ENCODE data around the gene INTS15. TPM values are rescaled to one million over a fixed set of nuclear protein-coding genes. Genes with fewer than 3 reads are reported as not detected.

INTS15 gene
- total and polyA plus RNA-seq, 9 of the 15 experiments (the other 6 are each of a cell fraction or from before 2014, with no cell fraction given) = 0.52 to 28.9 (median 11.6) TPM

DNA sequence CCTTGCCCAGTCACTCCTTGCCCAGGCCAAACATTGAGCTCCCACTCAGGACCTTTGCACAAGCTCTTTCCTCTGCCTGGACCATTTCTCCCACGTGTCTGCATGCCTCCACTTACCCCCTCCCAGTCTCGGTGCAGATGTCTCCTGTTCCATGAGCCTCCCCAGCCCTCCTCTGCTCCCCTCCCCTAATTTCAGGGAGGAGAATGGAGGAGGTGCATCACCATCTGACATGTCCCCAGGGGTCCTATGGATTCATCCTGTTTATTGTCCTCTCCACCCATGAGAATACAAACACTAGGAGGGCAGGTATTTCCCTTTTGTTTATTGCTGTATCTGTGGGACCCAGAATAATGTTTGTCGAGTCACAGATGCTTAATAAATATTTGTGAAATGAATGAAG is 29.9 kb upstream of the INTS15 start:
- CTCF ChIA-PET (ENCODE audit: low intra/inter-chr PET ratio) = interaction anchor here (0.7 kb wide), 1 partner anchor 44 kb away, joined by 4 read pairs; no protein-coding TSS in a partner anchor
- H3K4me3 ChIP-seq = no peak overlapping the region
- POLR2A ChIA-PET = no interaction called here
- TF ChIP-seq SMARCC2 (IDR thresholded peaks at IDR 0.05; ENCODE audit: low read depth) (no peak), ZNF239 (CRISPR knock-in tag; IDR thresholded peaks at IDR 0.05) (no peak), ZNF785 (CRISPR knock-in tag; IDR thresholded peaks at IDR 0.05) (no peak), KAT8 (IDR thresholded peaks at IDR 0.05; ENCODE audit: low read depth) (no peak), KDM2B (CRISPR knock-in tag; IDR thresholded peaks at IDR 0.05) (no peak), ZNF507 (tag; conservative IDR thresholded peaks at IDR 0.05) (no peak), ZSCAN32 (CRISPR knock-in tag; IDR thresholded peaks at IDR 0.05) (no peak), ZNF311 (CRISPR knock-in tag; IDR thresholded peaks at IDR 0.05) (no peak), MECOM (CRISPR knock-in tag; IDR thresholded peaks at IDR 0.05) (no peak), POLR2H (tag; IDR thresholded peaks at IDR 0.05; ENCODE audit: low read depth) (no peak), BMI1 (IDR thresholded peaks at IDR 0.05; ENCODE audit: low read length) (no peak), ZNF695 (CRISPR knock-in tag; IDR thresholded peaks at IDR 0.05) (no peak)
- TF ChIP-seq, protein P1, sequence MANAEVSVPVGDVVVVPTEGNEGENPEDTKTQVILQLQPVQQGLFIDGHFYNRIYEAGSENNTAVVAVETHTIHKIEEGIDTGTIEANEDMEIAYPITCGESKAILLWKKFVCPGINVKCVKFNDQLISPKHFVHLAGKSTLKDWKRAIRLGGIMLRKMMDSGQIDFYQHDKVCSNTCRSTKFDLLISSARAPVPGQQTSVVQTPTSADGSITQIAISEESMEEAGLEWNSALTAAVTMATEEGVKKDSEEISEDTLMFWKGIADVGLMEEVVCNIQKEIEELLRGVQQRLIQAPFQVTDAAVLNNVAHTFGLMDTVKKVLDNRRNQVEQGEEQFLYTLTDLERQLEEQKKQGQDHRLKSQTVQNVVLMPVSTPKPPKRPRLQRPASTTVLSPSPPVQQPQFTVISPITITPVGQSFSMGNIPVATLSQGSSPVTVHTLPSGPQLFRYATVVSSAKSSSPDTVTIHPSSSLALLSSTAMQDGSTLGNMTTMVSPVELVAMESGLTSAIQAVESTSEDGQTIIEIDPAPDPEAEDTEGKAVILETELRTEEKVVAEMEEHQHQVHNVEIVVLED (CRISPR knock-in tag; IDR thresholded peaks at IDR 0.05) = no peak
- TF ChIP-seq, protein P2, sequence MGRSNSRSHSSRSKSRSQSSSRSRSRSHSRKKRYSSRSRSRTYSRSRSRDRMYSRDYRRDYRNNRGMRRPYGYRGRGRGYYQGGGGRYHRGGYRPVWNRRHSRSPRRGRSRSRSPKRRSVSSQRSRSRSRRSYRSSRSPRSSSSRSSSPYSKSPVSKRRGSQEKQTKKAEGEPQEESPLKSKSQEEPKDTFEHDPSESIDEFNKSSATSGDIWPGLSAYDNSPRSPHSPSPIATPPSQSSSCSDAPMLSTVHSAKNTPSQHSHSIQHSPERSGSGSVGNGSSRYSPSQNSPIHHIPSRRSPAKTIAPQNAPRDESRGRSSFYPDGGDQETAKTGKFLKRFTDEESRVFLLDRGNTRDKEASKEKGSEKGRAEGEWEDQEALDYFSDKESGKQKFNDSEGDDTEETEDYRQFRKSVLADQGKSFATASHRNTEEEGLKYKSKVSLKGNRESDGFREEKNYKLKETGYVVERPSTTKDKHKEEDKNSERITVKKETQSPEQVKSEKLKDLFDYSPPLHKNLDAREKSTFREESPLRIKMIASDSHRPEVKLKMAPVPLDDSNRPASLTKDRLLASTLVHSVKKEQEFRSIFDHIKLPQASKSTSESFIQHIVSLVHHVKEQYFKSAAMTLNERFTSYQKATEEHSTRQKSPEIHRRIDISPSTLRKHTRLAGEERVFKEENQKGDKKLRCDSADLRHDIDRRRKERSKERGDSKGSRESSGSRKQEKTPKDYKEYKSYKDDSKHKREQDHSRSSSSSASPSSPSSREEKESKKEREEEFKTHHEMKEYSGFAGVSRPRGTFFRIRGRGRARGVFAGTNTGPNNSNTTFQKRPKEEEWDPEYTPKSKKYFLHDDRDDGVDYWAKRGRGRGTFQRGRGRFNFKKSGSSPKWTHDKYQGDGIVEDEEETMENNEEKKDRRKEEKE (IDR thresholded peaks at IDR 0.05; ENCODE audit: borderline replicate concordance in 1 of 2, control insufficient read depth in 1 of 2, low read depth in 2 of 2, low read length in 1 of 2) = no peak
- TF ChIP-seq, protein P3, sequence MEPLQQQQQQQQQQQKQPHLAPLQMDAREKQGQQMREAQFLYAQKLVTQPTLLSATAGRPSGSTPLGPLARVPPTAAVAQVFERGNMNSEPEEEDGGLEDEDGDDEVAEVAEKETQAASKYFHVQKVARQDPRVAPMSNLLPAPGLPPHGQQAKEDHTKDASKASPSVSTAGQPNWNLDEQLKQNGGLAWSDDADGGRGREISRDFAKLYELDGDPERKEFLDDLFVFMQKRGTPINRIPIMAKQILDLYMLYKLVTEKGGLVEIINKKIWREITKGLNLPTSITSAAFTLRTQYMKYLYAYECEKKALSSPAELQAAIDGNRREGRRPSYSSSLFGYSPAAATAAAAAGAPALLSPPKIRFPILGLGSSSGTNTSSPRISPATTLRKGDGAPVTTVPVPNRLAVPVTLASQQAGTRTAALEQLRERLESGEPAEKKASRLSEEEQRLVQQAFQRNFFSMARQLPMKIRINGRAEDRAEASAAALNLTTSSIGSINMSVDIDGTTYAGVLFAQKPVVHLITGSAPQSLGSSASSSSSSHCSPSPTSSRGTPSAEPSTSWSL (CRISPR knock-in tag; IDR thresholded peaks at IDR 0.05; ENCODE audit: borderline replicate concordance) = no peak
- TF ChIP-seq, protein P4, sequence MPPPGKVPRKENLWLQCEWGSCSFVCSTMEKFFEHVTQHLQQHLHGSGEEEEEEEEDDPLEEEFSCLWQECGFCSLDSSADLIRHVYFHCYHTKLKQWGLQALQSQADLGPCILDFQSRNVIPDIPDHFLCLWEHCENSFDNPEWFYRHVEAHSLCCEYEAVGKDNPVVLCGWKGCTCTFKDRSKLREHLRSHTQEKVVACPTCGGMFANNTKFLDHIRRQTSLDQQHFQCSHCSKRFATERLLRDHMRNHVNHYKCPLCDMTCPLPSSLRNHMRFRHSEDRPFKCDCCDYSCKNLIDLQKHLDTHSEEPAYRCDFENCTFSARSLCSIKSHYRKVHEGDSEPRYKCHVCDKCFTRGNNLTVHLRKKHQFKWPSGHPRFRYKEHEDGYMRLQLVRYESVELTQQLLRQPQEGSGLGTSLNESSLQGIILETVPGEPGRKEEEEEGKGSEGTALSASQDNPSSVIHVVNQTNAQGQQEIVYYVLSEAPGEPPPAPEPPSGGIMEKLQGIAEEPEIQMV (tag; conservative IDR thresholded peaks at IDR 0.05; ENCODE audit: low read depth) = no peak

More for the DNA sequence above, 29.9 kb upstream of the INTS15 start:
- Histone ChIP-seq H3K9me1 (ENCODE audit: control insufficient read depth, insufficient read depth, low read length) (no peaks in the 10 kb centered on the region), H3K27me3 (ENCODE audit: control insufficient read depth in 2 of 2, insufficient read depth in 2 of 2, low read length in 2 of 2) (peaks cover 13 to 33% of the 10 kb centered on the region in 2 experiments; a peak in 4 of 5 replicates), H4K20me1 (replicated peaks; ENCODE audit: control insufficient read depth, insufficient read depth, low read length) (no peaks in the 10 kb centered on the region), H3K27ac (ENCODE audit: extremely low read depth, low read depth, low read length) (no peak overlapping the region), H2AFZ (ENCODE audit: low read depth, low read length) (no peak overlapping the region), H3K79me2 (ENCODE audit: control insufficient read depth, insufficient read depth, low read length) (no peaks in the 10 kb centered on the region), H3K36me3 (ENCODE audit: control insufficient read depth, insufficient read depth, low read length) (no peaks in the 10 kb centered on the region), H3K9ac (ENCODE audit: insufficient read depth in 1 of 2, low read depth in 2 of 2, low read length in 2 of 2) (0 out of 4 replicates have a peak overlapping the region, but pooled peaks of 1 of the 2 experiments have one; percentile 17), H3K4me2 (ENCODE audit: insufficient read depth, low read length) (no peak overlapping the region), H3K4me1 (replicated peaks in 1 of 2; ENCODE audit: control insufficient read depth in 2 of 2, insufficient read depth in 2 of 2, low read length in 2 of 2) (0 out of 5 replicates have a peak, but pooled peaks cover 0 to 5% of the 10 kb centered on the region in 2 experiments), H3K9me3 (replicated peaks; ENCODE audit: control insufficient read depth, insufficient read depth, low read depth, low read length) (no peaks in the 10 kb centered on the region)
- FAIRE-seq = no peak
- no TSS peak for BruUV-seq (replicated peaks)
- in situ Hi-C loops (cut with MboI) (no loop called here), intact Hi-C loops (cut with micrococcal nuclease) (loop anchor here (2.0 kb wide), 1 partner anchor 43 kb away; no protein-coding TSS in a partner anchor)
- DNase-seq (ENCODE audit: extremely low read depth in 1 of 4, low spot score in 3 of 4) = no peak
- no peak for ATAC-seq
- WGBS (ENCODE audit: insufficient coverage, low coverage, missing lambda C conversion rate) = 0% methylated on average over 3 of the region's 3 CpGs

Data from K562 (cell line).